D721Med (cell line): ENCODE measurements around the gene VEZT.

Experiments
- DNase-seq: peaks from one replicate; pipeline ENCODE4 v3.0.0; 2011; ENCODE audit warnings: low spot score; ENCODE audit not compliant: insufficient read length
- FAIRE-seq: peaks from 2 replicates; lab custom pipeline; 2011; peaks lifted over from hg19 to GRCh38; lab: Jason Lieb, UNC
- CTCF ChIP-seq: IDR thresholded peaks from 2 replicates; pipeline ENCODE4 v1.5.1; 2012; ENCODE audit warnings: mild to moderate bottlenecking, control low read depth; ENCODE audit not compliant: insufficient read depth; ENCODE audit errors: missing control alignments

VEZT gene

GRCh38 chr12:95214466-95214865 lies 3.1 kb upstream of the VEZT start:
- no peak for TF ChIP-seq CTCF
- DNase-seq (no peak), FAIRE-seq (no peak)

GRCh38 chr12:95215949-95216348 lies 1.7 kb upstream of the VEZT start:
- no peak for FAIRE-seq
- no peak for TF ChIP-seq CTCF
- no peak for DNase-seq

GRCh38 chr12:95216711-95217376 lies 763 bp upstream of the VEZT start:
- no peak for DNase-seq
- TF ChIP-seq CTCF: no peak
- no peak for FAIRE-seq

GRCh38 chr12:95218150-95219133 lies 835 bp downstream of the VEZT start:
- TF ChIP-seq CTCF: no peak
- FAIRE-seq: no peak
- DNase-seq: no peak

GRCh38 chr12:95220190-95220589 lies 2.6 kb downstream of the VEZT start:
- no peak for DNase-seq
- FAIRE-seq: no peak
- TF ChIP-seq CTCF: no peak

GRCh38 chr12:95220726-95221125 lies 3.1 kb downstream of the VEZT start:
- TF ChIP-seq CTCF: no peak
- FAIRE-seq (no peak), DNase-seq (no peak)
